MM.1S (cell line): ENCODE results near the gene CENPF.

Source experiments
- EZH2 ChIP-seq: fragments of 300-600 bp; sonication (generic); optimal IDR thresholded peaks from 2 replicates; pipeline ENCODE3; 2017; ENCODE audit warnings: low read depth, mild to moderate bottlenecking, antibody characterized with exemption, low read length, mixed read lengths
- EZH2phosphoT487 ChIP-seq: fragments of 300-600 bp; sonication (generic); IDR thresholded peaks from 2 replicates; pipeline ENCODE4 v1.6.1; 2018; ENCODE audit warnings: antibody characterized with exemption, low read length
- TF ChIP-seq, protein P1 (sequence below): fragments of 300-600 bp; sonication (generic); IDR thresholded peaks from 2 replicates; pipeline ENCODE4 v1.5.1; 2016; ENCODE audit warnings: antibody characterized with exemption, low read length, mixed read lengths

DNA sequence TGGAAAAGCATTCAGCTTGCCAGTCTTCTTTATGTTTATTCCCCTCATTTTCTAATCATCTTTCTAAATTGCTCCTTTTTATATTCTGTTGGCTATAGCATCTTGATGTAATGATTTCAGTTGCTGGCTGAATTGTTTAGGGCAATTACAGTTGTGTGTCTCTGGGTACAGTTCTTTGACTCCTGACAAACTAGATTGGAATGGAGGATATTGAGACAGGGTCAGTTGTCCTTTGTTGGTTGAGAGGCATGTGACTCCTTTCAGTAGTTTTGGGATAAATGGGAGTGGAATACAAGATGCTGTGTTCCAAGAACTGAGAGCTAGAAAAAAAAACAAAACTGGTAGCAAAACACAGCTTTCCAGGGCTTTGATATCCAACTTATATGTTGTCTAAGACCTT lies 1.5 kb downstream of the CENPF start:
- TF ChIP-seq, protein P1, sequence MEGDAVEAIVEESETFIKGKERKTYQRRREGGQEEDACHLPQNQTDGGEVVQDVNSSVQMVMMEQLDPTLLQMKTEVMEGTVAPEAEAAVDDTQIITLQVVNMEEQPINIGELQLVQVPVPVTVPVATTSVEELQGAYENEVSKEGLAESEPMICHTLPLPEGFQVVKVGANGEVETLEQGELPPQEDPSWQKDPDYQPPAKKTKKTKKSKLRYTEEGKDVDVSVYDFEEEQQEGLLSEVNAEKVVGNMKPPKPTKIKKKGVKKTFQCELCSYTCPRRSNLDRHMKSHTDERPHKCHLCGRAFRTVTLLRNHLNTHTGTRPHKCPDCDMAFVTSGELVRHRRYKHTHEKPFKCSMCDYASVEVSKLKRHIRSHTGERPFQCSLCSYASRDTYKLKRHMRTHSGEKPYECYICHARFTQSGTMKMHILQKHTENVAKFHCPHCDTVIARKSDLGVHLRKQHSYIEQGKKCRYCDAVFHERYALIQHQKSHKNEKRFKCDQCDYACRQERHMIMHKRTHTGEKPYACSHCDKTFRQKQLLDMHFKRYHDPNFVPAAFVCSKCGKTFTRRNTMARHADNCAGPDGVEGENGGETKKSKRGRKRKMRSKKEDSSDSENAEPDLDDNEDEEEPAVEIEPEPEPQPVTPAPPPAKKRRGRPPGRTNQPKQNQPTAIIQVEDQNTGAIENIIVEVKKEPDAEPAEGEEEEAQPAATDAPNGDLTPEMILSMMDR: no peak
- TF ChIP-seq EZH2 (no peak), EZH2phosphoT487 (no peak)
